NCI-H510A treated with DMSO at 0.1 percent for 48 hours (cell line): ENCODE data around the gene MVP.
"Not testable (repeated sequence)": the region's sequence is repeated elsewhere in the genome, so short reads cannot be mapped to it uniquely, and the experiment has no call there.

Experiments
- DNase-seq: peaks from one replicate; lab custom pipeline; 2025; lab: John Stamatoyannopoulos, UW

The MVP gene

GRCh38 chr16:29815032-29815721, 5.1 kb upstream of the MVP start:
- DNase-seq, result peak; percentile 46

GRCh38 chr16:29815793-29816693, 4.2 kb upstream of the MVP start, which contains the start of gene PAGR1:
PAGR1 (plus strand) TSS chr16:29816152; CDS start chr16:29816526, 374 bp downstream.
- peak; percentile 99 for DNase-seq

GRCh38 chr16:29816694-29817441, 3.4 kb upstream of the MVP start:
- DNase-seq, result peak; percentile 84

GRCh38 chr16:29818082-29818481, 2.2 kb upstream of the MVP start:
- no peak for DNase-seq

GRCh38 chr16:29819506-29819905, 756 bp upstream of the MVP start:
- no peak for DNase-seq

- DNase-seq, result no peak
Measured at GRCh38 chr16:29820730-29821642, 724 bp downstream of the MVP start.

GRCh38 chr16:29821643-29822115, 1.4 kb downstream of the MVP start:
- DNase-seq, result no peak

- DNase-seq, result no peak
Measured at GRCh38 chr16:29824589-29825144, 4.4 kb downstream of the MVP start.

GRCh38 chr16:29825145-29826044, 5.1 kb downstream of the MVP start:
- no peak for DNase-seq

GRCh38 chr16:29826342-29826695, 6.1 kb downstream of the MVP start:
- DNase-seq, result no peak

GRCh38 chr16:29830774-29831173, 10.5 kb downstream of the MVP start:
- no peak for DNase-seq

GRCh38 chr16:29831490-29831889, 11.2 kb downstream of the MVP start:
- DNase-seq, result no peak

GRCh38 chr16:29833219-29833618, 13.0 kb downstream of the MVP start:
- not testable (repeated sequence) for DNase-seq

- DNase-seq, result no peak
Measured at GRCh38 chr16:29834079-29834478, 13.8 kb downstream of the MVP start.

GRCh38 chr16:29835926-29836325, 15.7 kb downstream of the MVP start:
- no peak for DNase-seq

GRCh38 chr16:29836623-29837022, 16.4 kb downstream of the MVP start:
- DNase-seq, result no peak

GRCh38 chr16:29837841-29838240, 17.6 kb downstream of the MVP start:
- DNase-seq, result no peak

- DNase-seq, result no peak
Measured at GRCh38 chr16:29839822-29840221, 19.6 kb downstream of the MVP start.

- DNase-seq, result no peak
Measured at GRCh38 chr16:29840240-29840639, 20.0 kb downstream of the MVP start.

- no peak for DNase-seq
Measured at GRCh38 chr16:29841631-29842030, 21.4 kb downstream of the MVP start.
